Astrocyte of the spinal cord (primary cell): ENCODE results near the gene ELFN1.
A peak's percentile ranks its signal among the peaks of the same experiment; 100 is the strongest.

Experiments used
- DNase-seq: peaks from one replicate; pipeline ENCODE4 v3.0.0; 2011; ENCODE audit warnings: low read depth, low spot score
- H3K4me3 ChIP-seq: 2 replicates; pipeline ENCODE4 v1.5.1; 2011; ENCODE audit warnings: low read depth, mild to moderate bottlenecking, low read length, moderate library complexity
- in situ Hi-C: cut with HindIII; loops from 2 replicates; pipeline ENCODE4 v1.10.0; 2017; ENCODE audit warnings: low sequenced_read_pairs
- TF ChIP-seq, protein P1 (sequence below): IDR thresholded peaks from 2 replicates; pipeline ENCODE4 v1.5.1; 2012; ENCODE audit warnings: low read depth, mild to moderate bottlenecking, low read length, inconsistent platforms

The ELFN1 gene

DNA sequence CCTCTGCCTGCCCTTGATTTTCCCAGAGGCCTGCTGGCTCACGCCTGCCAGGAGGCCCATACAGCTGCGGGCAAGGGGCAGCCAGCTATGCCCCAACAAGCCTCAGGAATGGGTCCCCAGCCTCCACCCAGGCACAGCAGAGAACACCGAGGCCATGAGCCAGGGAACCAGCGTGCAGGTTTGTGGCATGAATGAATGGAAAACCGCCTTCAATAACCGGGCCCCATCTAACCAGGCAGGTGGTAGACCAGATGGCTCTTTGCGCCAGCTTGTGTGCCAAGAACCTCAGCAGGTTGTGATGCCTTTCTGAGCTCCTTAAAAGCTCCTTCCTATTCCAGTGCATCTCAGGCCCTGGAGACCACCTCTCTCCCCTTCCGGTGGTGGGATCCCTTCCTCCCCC lies 50.2 kb downstream of the ELFN1 start:
- in situ Hi-C loops: no loop called here
- no peak for DNase-seq
- TF ChIP-seq, protein P1, sequence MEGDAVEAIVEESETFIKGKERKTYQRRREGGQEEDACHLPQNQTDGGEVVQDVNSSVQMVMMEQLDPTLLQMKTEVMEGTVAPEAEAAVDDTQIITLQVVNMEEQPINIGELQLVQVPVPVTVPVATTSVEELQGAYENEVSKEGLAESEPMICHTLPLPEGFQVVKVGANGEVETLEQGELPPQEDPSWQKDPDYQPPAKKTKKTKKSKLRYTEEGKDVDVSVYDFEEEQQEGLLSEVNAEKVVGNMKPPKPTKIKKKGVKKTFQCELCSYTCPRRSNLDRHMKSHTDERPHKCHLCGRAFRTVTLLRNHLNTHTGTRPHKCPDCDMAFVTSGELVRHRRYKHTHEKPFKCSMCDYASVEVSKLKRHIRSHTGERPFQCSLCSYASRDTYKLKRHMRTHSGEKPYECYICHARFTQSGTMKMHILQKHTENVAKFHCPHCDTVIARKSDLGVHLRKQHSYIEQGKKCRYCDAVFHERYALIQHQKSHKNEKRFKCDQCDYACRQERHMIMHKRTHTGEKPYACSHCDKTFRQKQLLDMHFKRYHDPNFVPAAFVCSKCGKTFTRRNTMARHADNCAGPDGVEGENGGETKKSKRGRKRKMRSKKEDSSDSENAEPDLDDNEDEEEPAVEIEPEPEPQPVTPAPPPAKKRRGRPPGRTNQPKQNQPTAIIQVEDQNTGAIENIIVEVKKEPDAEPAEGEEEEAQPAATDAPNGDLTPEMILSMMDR: no peak
- no peak overlapping the region for H3K4me3 ChIP-seq

DNA sequence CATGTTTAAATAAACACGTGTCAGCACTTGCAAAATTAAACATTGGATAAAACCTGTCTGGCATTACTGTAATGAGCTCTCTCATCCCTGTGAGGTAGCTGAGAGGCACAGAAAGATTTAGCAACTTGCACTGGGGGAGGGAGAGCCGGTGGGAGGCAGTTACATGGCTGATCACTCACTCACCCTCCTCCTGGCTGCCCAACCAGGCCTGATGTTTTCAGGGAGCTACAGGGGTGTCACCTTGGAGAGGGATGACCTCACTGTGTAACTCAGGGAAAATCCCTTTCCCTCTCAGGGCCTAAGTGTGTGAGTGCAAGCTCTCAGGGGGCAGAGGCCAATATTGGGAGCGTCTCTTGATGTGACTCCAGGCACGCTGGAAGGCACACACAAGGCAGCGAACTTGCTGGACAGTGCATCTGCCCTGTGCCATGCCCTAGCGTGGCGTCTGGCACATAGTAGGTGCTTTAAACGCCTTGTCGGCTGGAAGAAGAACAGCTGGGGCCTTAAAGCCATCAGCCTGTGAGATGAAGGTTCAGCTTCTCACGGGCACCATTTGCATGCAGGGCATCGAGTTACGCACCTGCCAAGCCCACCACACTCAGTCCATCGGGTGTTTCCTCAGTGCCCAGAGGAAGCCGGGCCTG lies 51.1 kb downstream of the ELFN1 start:
- in situ Hi-C loops: no loop called here
- no peak overlapping the region for H3K4me3 ChIP-seq
- no peak for DNase-seq
- TF ChIP-seq, protein P1: no peak

DNA sequence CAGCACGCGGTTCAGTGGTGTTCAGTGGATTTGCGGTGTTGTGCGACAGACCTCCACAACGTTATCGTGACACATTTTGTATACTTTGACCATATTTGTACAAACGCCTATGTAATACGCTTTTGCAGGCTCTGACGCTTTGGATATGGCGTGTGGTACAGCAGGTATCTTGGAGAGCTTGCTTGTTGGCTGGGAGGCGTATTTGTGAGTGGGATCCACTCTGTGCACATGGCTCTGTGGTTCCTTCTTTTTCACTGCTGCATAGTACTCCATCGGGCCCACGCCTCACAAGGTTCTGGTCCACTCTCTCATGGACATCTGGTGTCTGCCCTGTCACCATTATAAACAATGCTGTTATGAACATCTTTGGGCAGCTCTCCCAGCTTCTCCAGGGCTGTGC lies 53.2 kb downstream of the ELFN1 start:
- no peak overlapping the region for H3K4me3 ChIP-seq
- TF ChIP-seq, protein P1: no peak
- no peak for DNase-seq
- in situ Hi-C loops: no loop called here

DNA sequence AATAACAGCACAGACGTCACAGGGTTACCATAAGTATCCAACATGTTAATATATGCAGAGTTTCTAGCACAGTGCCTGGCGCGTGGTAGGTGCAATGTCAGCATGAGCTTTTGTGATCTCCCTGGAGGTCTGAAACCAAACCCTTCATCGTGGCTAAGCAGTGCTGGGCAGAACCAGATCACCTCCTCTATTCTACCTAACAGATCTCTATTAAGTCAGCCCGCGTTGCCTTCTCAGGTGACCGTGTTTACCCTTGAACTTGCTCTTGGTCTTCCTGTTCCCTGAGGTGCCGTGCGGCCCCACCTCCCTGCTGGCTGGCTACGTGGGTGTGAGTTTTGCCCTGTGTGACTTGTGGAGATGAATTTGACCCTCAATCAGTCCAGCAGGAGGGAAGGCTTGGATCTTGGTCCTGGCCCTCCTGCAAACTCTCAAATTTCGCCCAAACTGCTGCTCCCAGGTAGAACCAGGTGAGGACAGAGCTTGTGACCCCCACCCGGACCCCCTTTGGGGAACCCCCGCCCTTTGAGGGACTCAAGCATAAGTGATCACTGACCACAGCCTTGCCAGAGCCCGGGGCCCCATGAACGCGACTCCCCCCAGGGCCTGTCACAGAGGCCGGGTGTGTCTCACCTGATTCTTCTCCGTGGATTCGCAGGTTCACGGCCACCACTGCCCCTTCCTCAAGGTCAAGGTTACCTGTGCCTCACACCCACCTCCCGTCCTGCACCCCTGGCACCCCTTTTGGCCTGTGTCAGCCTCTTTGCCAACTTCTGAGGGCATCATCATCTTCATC lies 54.2 kb downstream of the ELFN1 start:
- DNase-seq: no peak
- TF ChIP-seq, protein P1: no peak
- no peak overlapping the region for H3K4me3 ChIP-seq
- in situ Hi-C loops: no loop called here

DNA sequence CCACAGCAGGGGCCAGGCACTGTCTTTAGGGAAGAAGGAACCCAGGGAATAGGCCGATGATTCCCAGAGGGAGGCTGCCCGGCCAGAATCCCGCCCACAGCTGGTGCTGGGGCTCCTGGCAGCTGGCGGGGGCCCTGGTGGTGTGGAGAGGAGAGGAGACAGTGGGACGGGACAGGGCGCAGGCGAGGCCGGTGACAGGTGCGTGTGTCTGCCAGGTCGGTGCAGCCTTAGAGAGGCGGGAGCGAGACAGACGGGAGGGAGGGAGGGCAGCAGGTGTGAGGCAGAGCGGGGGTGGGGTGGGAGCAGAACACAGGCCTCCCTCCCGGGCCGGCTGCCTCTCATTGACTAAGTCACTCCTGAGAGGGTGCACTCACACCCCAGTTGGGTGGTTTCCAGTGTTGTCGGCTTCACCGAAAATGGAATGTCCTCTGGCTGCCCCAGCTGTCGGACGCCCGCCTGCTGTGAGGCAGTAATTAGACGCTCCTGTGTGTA lies 55.2 kb downstream of the ELFN1 start:
- no peak overlapping the region for H3K4me3 ChIP-seq
- TF ChIP-seq, protein P1: no peak
- in situ Hi-C loops: no loop called here
- DNase-seq: peak; percentile 10

DNA sequence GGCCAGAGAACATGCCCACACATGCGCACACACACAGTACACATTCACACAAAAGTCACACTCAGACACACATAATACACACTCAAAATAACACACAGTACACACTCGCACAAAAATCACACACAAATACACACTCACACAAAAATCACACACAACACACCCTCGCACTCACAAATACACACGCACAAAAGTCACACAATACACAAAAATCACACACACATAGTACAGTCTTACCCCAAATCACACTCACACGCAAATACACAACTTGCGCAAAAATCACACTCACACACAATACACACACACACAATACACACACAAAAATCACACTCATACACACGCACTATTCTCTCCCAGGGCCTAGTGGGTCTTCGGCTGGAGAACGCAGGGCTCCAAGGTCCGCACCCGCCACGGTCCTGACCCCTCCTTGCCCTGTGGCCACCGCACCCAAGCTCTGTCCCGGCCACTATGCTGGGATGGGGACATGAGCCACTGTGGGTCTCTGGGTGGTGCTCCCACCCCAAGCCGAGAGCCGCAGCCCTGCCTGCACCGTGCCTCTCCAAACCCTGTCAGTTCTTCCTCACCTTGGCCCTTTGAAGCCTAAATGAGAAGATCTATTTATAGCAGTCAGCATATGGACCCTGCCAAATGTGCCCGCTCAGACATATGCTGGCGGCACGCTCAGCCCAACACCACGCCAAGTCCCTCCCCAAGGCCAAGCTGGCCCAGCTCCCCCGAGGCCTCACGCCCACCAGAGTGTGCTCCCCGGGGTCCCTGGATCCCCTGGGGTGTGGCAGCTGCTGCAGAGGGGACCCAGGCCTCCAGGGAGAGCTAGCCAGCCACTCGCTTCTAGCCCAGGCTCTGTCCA lies 55.9 kb downstream of the ELFN1 start:
- in situ Hi-C loops: no loop called here
- H3K4me3 ChIP-seq: no peak overlapping the region
- no peak for DNase-seq
- TF ChIP-seq, protein P1: no peak
